DND-41 (cell line): ENCODE results near the gene SEMA5A.

ENCODE experiments used
- ATAC-seq: fragments of 200-7000 bp; cut with Tn5 transposase; 3 replicates; pipeline ENCODE4 v1.9.1; 2021; ENCODE audit warnings: low read depth; ENCODE audit not compliant: insufficient read depth
- DNase-seq: peaks from one replicate; pipeline ENCODE4 v3.0.0-alpha.2; 2020
- H2AFZ ChIP-seq: 2 replicates; pipeline ENCODE4 v1.6.0; 2012; ENCODE audit warnings: low read depth, low read length
- H3K27ac ChIP-seq: 2 replicates; pipeline ENCODE4 v1.5.1; 2012; ENCODE audit warnings: low read length, inconsistent platforms
- H3K27me3 ChIP-seq: fragments of 200-600 bp; sonication (generic); 2 replicates; pipeline ENCODE4 v1.6.0; 2012; ENCODE audit warnings: low read length, mild to moderate bottlenecking, inconsistent platforms; ENCODE audit not compliant: insufficient read depth, poor library complexity
- H3K36me3 ChIP-seq: 2 replicates; pipeline ENCODE4 v1.5.1; 2012; ENCODE audit warnings: low read length, inconsistent platforms; ENCODE audit not compliant: insufficient read depth
- H3K4me1 ChIP-seq: 2 replicates; pipeline ENCODE4 v1.5.1; 2012; ENCODE audit warnings: mild to moderate bottlenecking, low read length; ENCODE audit not compliant: insufficient read depth
- H3K4me2 ChIP-seq: 2 replicates; pipeline ENCODE4 v1.6.0; 2012; ENCODE audit warnings: mild to moderate bottlenecking, moderate library complexity, low read length, inconsistent platforms; ENCODE audit not compliant: insufficient read depth
- H3K4me3 ChIP-seq, 2 experiments: fragments of 200-600 bp in 1 of 2; shearing (Covaris generic) in 1 of 2; 2 replicates each; pipeline ENCODE4 v1.5.1; 2012 to 2016; ENCODE audit warnings: inconsistent platforms in 2 of 2, low read length in 2 of 2, mild to moderate bottlenecking in 2 of 2, low read depth in 1 of 2, moderate library complexity in 1 of 2
- H3K79me2 ChIP-seq: 2 replicates; pipeline ENCODE4 v1.6.0; 2012; ENCODE audit warnings: low read length, inconsistent platforms; ENCODE audit not compliant: insufficient read depth
- H3K9ac ChIP-seq: 2 replicates; pipeline ENCODE4 v1.6.0; 2012; ENCODE audit warnings: low read depth, mild to moderate bottlenecking, inconsistent platforms, low read length, moderate library complexity
- H3K9me3 ChIP-seq: 2 replicates; pipeline ENCODE4 v1.5.1; 2012; ENCODE audit warnings: low read length, moderate library complexity, mild to moderate bottlenecking, inconsistent platforms; ENCODE audit not compliant: insufficient read depth, severe bottlenecking
- H4K20me1 ChIP-seq: 2 replicates; pipeline ENCODE4 v1.6.0; 2012; ENCODE audit warnings: low read length; ENCODE audit not compliant: insufficient read depth
- EZH2 ChIP-seq: IDR thresholded peaks from 3 replicates; pipeline ENCODE4 v1.6.1; 2012; ENCODE audit warnings: borderline replicate concordance, low read depth, mild to moderate bottlenecking, moderate library complexity, low read length, inconsistent platforms; ENCODE audit not compliant: severe bottlenecking
- TF ChIP-seq, protein P1 (sequence below): IDR thresholded peaks from 2 replicates; pipeline ENCODE4 v1.5.1; 2012; ENCODE audit warnings: borderline replicate concordance, low read length, moderate library complexity, mild to moderate bottlenecking; ENCODE audit not compliant: poor library complexity, severe bottlenecking; ENCODE audit errors: extremely low read depth

SEMA5A gene

DNA sequence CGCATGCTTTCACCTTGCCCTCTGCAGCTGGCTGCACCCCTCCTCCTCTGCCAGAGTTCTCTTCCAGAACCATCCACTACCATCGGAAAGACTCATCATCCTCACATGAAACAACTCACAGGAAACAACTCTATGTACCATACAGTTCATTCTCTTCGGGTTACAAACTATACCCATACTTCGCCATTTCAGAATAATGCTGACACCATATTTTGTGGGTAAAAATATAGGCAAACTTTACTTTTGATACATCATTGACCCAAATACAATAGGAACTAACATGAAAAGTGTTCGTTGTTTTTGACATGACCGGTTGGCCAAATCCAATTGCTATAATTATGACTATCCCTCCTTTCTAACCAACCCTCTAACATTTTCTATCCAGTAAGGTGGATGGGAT lies 421.0 kb downstream of the SEMA5A start:
- H4K20me1 ChIP-seq = no peaks in the 10 kb centered on the region
- H3K4me3 ChIP-seq = no peak overlapping the region
- no peak for TF ChIP-seq EZH2
- TF ChIP-seq, protein P1, sequence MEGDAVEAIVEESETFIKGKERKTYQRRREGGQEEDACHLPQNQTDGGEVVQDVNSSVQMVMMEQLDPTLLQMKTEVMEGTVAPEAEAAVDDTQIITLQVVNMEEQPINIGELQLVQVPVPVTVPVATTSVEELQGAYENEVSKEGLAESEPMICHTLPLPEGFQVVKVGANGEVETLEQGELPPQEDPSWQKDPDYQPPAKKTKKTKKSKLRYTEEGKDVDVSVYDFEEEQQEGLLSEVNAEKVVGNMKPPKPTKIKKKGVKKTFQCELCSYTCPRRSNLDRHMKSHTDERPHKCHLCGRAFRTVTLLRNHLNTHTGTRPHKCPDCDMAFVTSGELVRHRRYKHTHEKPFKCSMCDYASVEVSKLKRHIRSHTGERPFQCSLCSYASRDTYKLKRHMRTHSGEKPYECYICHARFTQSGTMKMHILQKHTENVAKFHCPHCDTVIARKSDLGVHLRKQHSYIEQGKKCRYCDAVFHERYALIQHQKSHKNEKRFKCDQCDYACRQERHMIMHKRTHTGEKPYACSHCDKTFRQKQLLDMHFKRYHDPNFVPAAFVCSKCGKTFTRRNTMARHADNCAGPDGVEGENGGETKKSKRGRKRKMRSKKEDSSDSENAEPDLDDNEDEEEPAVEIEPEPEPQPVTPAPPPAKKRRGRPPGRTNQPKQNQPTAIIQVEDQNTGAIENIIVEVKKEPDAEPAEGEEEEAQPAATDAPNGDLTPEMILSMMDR = no peak
- no peaks in the 10 kb centered on the region for H3K36me3 ChIP-seq
- ATAC-seq = no peak
- H2AFZ ChIP-seq = no peak overlapping the region
- DNase-seq = no peak
- no peak overlapping the region for H3K27ac ChIP-seq
- no peaks in the 10 kb centered on the region for H3K79me2 ChIP-seq
- no peaks in the 10 kb centered on the region for H3K27me3 ChIP-seq
- H3K4me1 ChIP-seq = no peaks in the 10 kb centered on the region
- H3K9me3 ChIP-seq = no peaks in the 10 kb centered on the region
- H3K4me2 ChIP-seq = no peak overlapping the region
- H3K9ac ChIP-seq = no peak overlapping the region

DNA sequence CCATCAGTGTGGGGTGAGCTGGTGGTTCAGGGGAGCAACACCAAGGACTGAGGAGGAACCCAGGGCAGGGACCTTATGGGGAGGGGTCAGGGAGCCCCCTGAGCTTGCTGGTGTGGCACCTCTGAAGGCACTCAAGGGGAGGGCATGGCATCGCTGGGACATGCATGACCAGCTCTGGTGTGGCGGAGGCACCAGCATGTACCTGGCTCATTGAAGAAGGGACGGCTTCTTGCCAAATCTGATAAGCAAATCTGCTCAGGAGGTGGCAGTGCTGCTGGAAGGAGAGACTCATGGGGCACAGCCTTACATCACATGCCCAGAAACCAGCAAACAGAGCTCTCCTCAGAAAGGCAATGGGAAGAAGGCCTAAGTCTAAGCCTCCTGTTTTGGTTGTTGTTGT lies 421.8 kb downstream of the SEMA5A start:
- ATAC-seq = no peak

DNA sequence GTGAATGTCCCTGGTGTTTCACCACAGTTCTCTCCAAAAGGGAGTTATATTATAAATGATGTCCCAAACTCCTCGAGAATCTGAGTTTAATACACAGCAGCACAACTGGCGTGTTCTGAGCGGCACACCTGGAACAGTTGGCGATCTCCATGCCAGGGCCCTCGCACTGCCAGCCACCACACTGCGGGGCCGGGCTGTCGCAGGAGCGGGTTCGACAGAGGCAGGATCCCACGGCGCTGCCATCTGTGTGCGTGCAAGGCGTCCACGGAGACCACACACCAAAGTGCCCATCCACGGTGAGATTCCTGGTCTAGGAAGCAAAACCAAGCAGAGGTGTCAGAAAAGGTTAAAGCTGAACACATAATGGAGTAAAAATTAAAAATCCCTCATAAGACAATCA lies 423.3 kb downstream of the SEMA5A start:
- TF ChIP-seq, protein P1 = no peak
- TF ChIP-seq EZH2 = no peak
- no peaks in the 10 kb centered on the region for H3K4me1 ChIP-seq
- ATAC-seq (no peak), DNase-seq (no peak)
- H3K79me2 ChIP-seq = no peaks in the 10 kb centered on the region
- no peak overlapping the region for H3K4me2 ChIP-seq
- no peaks in the 10 kb centered on the region for H3K9me3 ChIP-seq
- H3K27me3 ChIP-seq = no peaks in the 10 kb centered on the region
- no peak overlapping the region for H2AFZ ChIP-seq
- no peaks in the 10 kb centered on the region for H3K36me3 ChIP-seq
- H4K20me1 ChIP-seq = no peaks in the 10 kb centered on the region
- no peak overlapping the region for H3K27ac ChIP-seq
- H3K9ac ChIP-seq = no peak overlapping the region
- H3K4me3 ChIP-seq = no peak overlapping the region

More for the DNA sequence above, 421.8 kb downstream of the SEMA5A start:
- Histone ChIP-seq H3K4me1 (no peaks in the 10 kb centered on the region), H3K36me3 (no peaks in the 10 kb centered on the region), H3K4me2 (no peak overlapping the region), H3K4me3 (no peak overlapping the region), H3K27ac (no peak overlapping the region), H3K27me3 (no peaks in the 10 kb centered on the region), H2AFZ (no peak overlapping the region), H4K20me1 (no peaks in the 10 kb centered on the region), H3K79me2 (no peaks in the 10 kb centered on the region), H3K9me3 (no peaks in the 10 kb centered on the region), H3K9ac (no peak overlapping the region)
- DNase-seq = no peak
- TF ChIP-seq EZH2 = no peak
- TF ChIP-seq, protein P1 = no peak

DNA sequence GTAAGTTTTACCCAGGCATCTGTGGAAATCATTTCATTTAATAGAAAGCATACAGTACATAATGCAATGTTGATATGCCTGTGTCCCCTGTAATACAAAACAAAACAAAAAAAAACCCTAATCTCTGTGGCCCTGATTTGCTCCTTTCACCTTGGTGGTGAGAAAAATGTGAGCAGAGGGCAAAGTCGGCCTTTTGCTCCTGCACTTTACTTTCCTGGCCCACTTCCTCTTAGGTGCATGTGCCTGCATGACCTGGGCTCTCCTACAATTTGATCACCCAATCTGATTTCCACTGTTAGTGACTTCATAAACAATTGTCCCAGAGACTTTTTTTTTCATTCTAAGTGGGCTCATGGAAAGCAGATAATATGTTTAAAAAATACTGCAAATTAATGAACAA lies 424.3 kb downstream of the SEMA5A start:
- H3K36me3 ChIP-seq = no peaks in the 10 kb centered on the region

More for the DNA sequence above, 424.3 kb downstream of the SEMA5A start:
- Histone ChIP-seq H3K27ac (no peak overlapping the region), H3K9me3 (no peaks in the 10 kb centered on the region), H3K4me1 (peaks cover 3% of the 10 kb centered on the region), H3K79me2 (no peaks in the 10 kb centered on the region), H2AFZ (peak overlapping the region; percentile 61; the same call in 1 of the 2 replicates), H4K20me1 (no peaks in the 10 kb centered on the region), H3K4me3 (no peak overlapping the region), H3K4me2 (no peak overlapping the region), H3K9ac (no peak overlapping the region), H3K27me3 (no peaks in the 10 kb centered on the region)
- DNase-seq (no peak), ATAC-seq (no peak)
- TF ChIP-seq, protein P1 = no peak
- no peak for TF ChIP-seq EZH2
